ENCODE measurements around the gene ZSWIM1. TPM values are rescaled to one million over a fixed set of nuclear protein-coding genes. Genes with fewer than 3 reads are reported as not detected.
A peak's percentile ranks its signal among the peaks of the same experiment; 100 is the strongest.

Gene ZSWIM1
- total and polyA plus RNA-seq, 2 of the 13 experiments (the other 11 are each of a cell fraction or from before 2014, with no cell fraction given), result 9.5 to 11.7 TPM

- TF ChIP-seq AGO1 (IDR thresholded peaks at IDR 0.05; ENCODE audit: low read depth, low read length, poor library complexity, severe bottlenecking), result no peak
- no peak for TF ChIP-seq ZNF296 (CRISPR knock-in tag; conservative IDR thresholded peaks at IDR 0.05)
- TF ChIP-seq SRY (CRISPR knock-in tag; IDR thresholded peaks at IDR 0.05), result no peak; the same call in 1 of the 2 replicates
- no peak; the same call in 1 of the 2 replicates for TF ChIP-seq ZIK1 (CRISPR knock-in tag; IDR thresholded peaks at IDR 0.05; ENCODE audit: borderline replicate concordance, low read depth)
- peak; percentile 73 for TF ChIP-seq ATF7 (IDR thresholded peaks at IDR 0.05)
- TF ChIP-seq ATF7 (CRISPR knock-in tag; IDR thresholded peaks at IDR 0.05), result no peak
- TF ChIP-seq DMAP1 (CRISPR knock-in tag; IDR thresholded peaks at IDR 0.05), result peak; percentile 68
- TF ChIP-seq PLSCR1 (CRISPR knock-in tag; IDR thresholded peaks at IDR 0.05; ENCODE audit: borderline replicate concordance), result no peak
- TF ChIP-seq ZNF18 (CRISPR knock-in tag; IDR thresholded peaks at IDR 0.05; ENCODE audit: insufficient replicate concordance), result peak; percentile 81
- TF ChIP-seq ZNF670 (CRISPR knock-in tag; IDR thresholded peaks at IDR 0.05; ENCODE audit: borderline replicate concordance), result 0 out of 2 replicates have a peak, but pooled peaks have one; percentile 63
- no peak for TF ChIP-seq ZFP90 (CRISPR knock-in tag; IDR thresholded peaks at IDR 0.05; ENCODE audit: borderline replicate concordance)
- TF ChIP-seq IKZF1 (IDR thresholded peaks at IDR 0.05), result no peak
- 0 out of 2 replicates have a peak, but pooled peaks have one; percentile 6 for TF ChIP-seq FOSL1 (CRISPR knock-in tag; IDR thresholded peaks at IDR 0.05; ENCODE audit: borderline replicate concordance)
- peak; percentile 68; the same call in 1 of the 2 replicates for TF ChIP-seq ZNF232 (CRISPR knock-in tag; IDR thresholded peaks at IDR 0.05; ENCODE audit: borderline replicate concordance)
- TF ChIP-seq ZBTB2 (CRISPR knock-in tag; IDR thresholded peaks at IDR 0.05; ENCODE audit: low read depth), result 0 out of 2 replicates have a peak, but pooled peaks have one; percentile 15
- TF ChIP-seq BATF2 (CRISPR knock-in tag; IDR thresholded peaks at IDR 0.05), result 0 out of 2 replicates have a peak, but pooled peaks have one; percentile 10
- TF ChIP-seq ZNF10 (CRISPR knock-in tag; IDR thresholded peaks at IDR 0.05; ENCODE audit: borderline replicate concordance, low read depth), result no peak
- no peak for TF ChIP-seq SMARCE1 (IDR thresholded peaks at IDR 0.05; ENCODE audit: borderline replicate concordance)
- TF ChIP-seq MED8 (CRISPR knock-in tag; IDR thresholded peaks at IDR 0.05; ENCODE audit: insufficient replicate concordance), result no peak
- TF ChIP-seq RARA (CRISPR knock-in tag; IDR thresholded peaks at IDR 0.05), result no peak
- TF ChIP-seq ZNF143 (CRISPR knock-in tag; IDR thresholded peaks at IDR 0.05), result peak; percentile 23; the same call in 1 of the 2 replicates
- no peak for TF ChIP-seq ZNF576 (CRISPR knock-in tag; IDR thresholded peaks at IDR 0.05)
- peak; percentile 83 to 89; a peak in 3 of 4 replicates for TF ChIP-seq POLR2A (IDR thresholded peaks at IDR 0.05; ENCODE audit: insufficient read depth in 1 of 2, low read depth in 2 of 2, low read length in 2 of 2)
- no peak for TF ChIP-seq ZNF337 (CRISPR knock-in tag; IDR thresholded peaks at IDR 0.05; ENCODE audit: borderline replicate concordance, low read depth)
These were observed 47.8 kb upstream of the ZSWIM1 start, which contains the start of gene SNX21 (continued) for GRCh38 chr20:45833030-45833882.
